Measurements from ENCODE around the gene RSBN1L.

- TF ChIP-seq TOX (CRISPR knock-in tag; IDR thresholded peaks at IDR 0.05; ENCODE audit: borderline replicate concordance) (no peak), RARB (CRISPR knock-in tag; IDR thresholded peaks at IDR 0.05) (no peak)
Measured at GRCh38 chr7:77667459-77668086, 28.7 kb upstream of the RSBN1L start.

Measured in SK-N-SH treated with all-trans-retinoic acid at 6 μM for 48 hours (cell line).